K562 (cell line): ENCODE results near the gene TENM4. TPM values are rescaled to one million over a fixed set of nuclear protein-coding genes. Genes with fewer than 3 reads are reported as not detected.

Experiments used
- ATAC-seq: fragments of 200-7000 bp; cut with Tn5 transposase; 3 replicates; pipeline ENCODE4 v1.9.1; 2020; ENCODE audit warnings: moderate library complexity
- BruUV-seq: library from RNA; stranded (reverse); fragments of 400-500 nt; replicated peaks from 2 replicates; lab custom pipeline; 2021; lab: Mats Ljungman, UMichigan
- CTCF ChIA-PET: fragments of 300-600 bp; formaldehyde crosslinking; extraction: SDS; loops from one replicate; lab custom pipeline; 2021; ENCODE audit warnings: low intra/inter-chr PET ratio; lab: Yijun Ruan, JAX
- POLR2A ChIA-PET: fragments of 300-600, 350-650 bp; sonication (Branson Sonifier 250); formaldehyde crosslinking; extraction: SDS; loops from one replicate; lab custom pipeline; 2021; ENCODE audit warnings: antibody characterized with exemption, inconsistent platforms; lab: Yijun Ruan, JAX
- DNase-seq, 4 experiments: peaks; one replicate each; pipeline versions ENCODE4 v3.0.0 to v3.0.0-alpha.2; 2011 to 2018; ENCODE audit warnings: low spot score in 3 of 4, mixed read lengths in 3 of 4; ENCODE audit errors: extremely low read depth in 1 of 4
- FAIRE-seq: peaks from 2 replicates; lab custom pipeline; 2011; peaks lifted over from hg19 to GRCh38; lab: Jason Lieb, UNC
- H2AFZ ChIP-seq: 2 replicates; pipeline ENCODE4 v1.6.0; 2011; ENCODE audit warnings: low read depth, low read length, control low read depth, inconsistent platforms
- H3K27ac ChIP-seq: fragments of 200-600 bp; 3 replicates; pipeline ENCODE4 v1.8.0; 2011; ENCODE audit warnings: low read depth, mild to moderate bottlenecking, control low read depth, inconsistent platforms, low read length, moderate library complexity, mixed read lengths; ENCODE audit errors: extremely low read depth
- H3K27me3 ChIP-seq, 2 experiments: fragments of 300-600 bp in 1 of 2; 2 replicates in 1 of 2; 3 replicates in 1 of 2; pipeline versions ENCODE4 v1.6.0 to v1.8.0; 2011; ENCODE audit warnings: inconsistent platforms in 2 of 2, low read length in 2 of 2, mild to moderate bottlenecking in 1 of 2, mixed read lengths in 1 of 2, moderate library complexity in 1 of 2; ENCODE audit not compliant: control insufficient read depth in 2 of 2, insufficient read depth in 2 of 2
- H3K36me3 ChIP-seq: fragments of 300-600 bp; 3 replicates; pipeline ENCODE4 v1.8.0; 2011; ENCODE audit warnings: mild to moderate bottlenecking, low read length, inconsistent platforms; ENCODE audit not compliant: control insufficient read depth, insufficient read depth
- H3K4me1 ChIP-seq, 2 experiments: fragments of 200-600 bp in 1 of 2; replicated peaks in 1 of 2; 2 replicates in 1 of 2; 3 replicates in 1 of 2; pipeline versions ENCODE4 v1.5.1 to v1.8.0; 2011; ENCODE audit warnings: inconsistent platforms in 2 of 2, low read length in 2 of 2, mild to moderate bottlenecking in 1 of 2, mixed read lengths in 1 of 2, moderate library complexity in 1 of 2; ENCODE audit not compliant: control insufficient read depth in 2 of 2, insufficient read depth in 2 of 2
- H3K4me2 ChIP-seq: 2 replicates; pipeline ENCODE4 v1.6.1; 2011; ENCODE audit warnings: low read length, control low read depth, inconsistent platforms, mixed read lengths; ENCODE audit not compliant: insufficient read depth
- H3K4me3 ChIP-seq: fragments of 200-600 bp; sonication (generic), shearing (Covaris generic); 2 replicates; pipeline ENCODE4 v1.5.1; 2016; ENCODE audit warnings: control low read depth, inconsistent platforms
- H3K79me2 ChIP-seq: fragments of 200-600 bp; 3 replicates; pipeline ENCODE4 v1.8.0; 2011; ENCODE audit warnings: low read length, inconsistent platforms; ENCODE audit not compliant: control insufficient read depth, insufficient read depth
- H3K9ac ChIP-seq, 2 experiments: 2 replicates each; pipeline versions ENCODE4 v1.6.0 to v1.6.1; 2011; ENCODE audit warnings: low read depth in 2 of 2, low read length in 2 of 2, control low read depth in 1 of 2, inconsistent platforms in 1 of 2, mild to moderate bottlenecking in 1 of 2, mixed read lengths in 1 of 2; ENCODE audit not compliant: insufficient read depth in 1 of 2
- H3K9me1 ChIP-seq: one replicate; pipeline ENCODE4 v1.6.0; 2011; ENCODE audit warnings: inconsistent platforms, mild to moderate bottlenecking, low read length, moderate library complexity; ENCODE audit not compliant: control insufficient read depth, insufficient read depth
- H3K9me3 ChIP-seq: replicated peaks from 2 replicates; pipeline ENCODE4 v1.5.1; 2011; ENCODE audit warnings: low read depth, low read length, inconsistent platforms; ENCODE audit not compliant: control insufficient read depth, insufficient read depth
- H4K20me1 ChIP-seq: replicated peaks from 2 replicates; pipeline ENCODE4 v1.6.1; 2011; ENCODE audit warnings: low read length, inconsistent platforms, mixed read lengths; ENCODE audit not compliant: control insufficient read depth, insufficient read depth
- ARNT ChIP-seq, 2 experiments: fragments of 450-650 bp; IDR thresholded peaks; 2 replicates each; pipeline ENCODE4 v1.6.1; 2016; ENCODE audit warnings: mild to moderate bottlenecking in 1 of 2
- E2F3 ChIP-seq: fragments of 250-450 bp; sonication (Bioruptor Pico); IDR thresholded peaks from 2 replicates; pipeline ENCODE4 v1.4.0; 2020; ENCODE audit warnings: mild to moderate bottlenecking
- MIER1 ChIP-seq: fragments of 450-650 bp; IDR thresholded peaks from 2 replicates; pipeline ENCODE4 v1.6.1; 2016; ENCODE audit warnings: antibody characterized with exemption, mild to moderate bottlenecking, low read depth
- MTA3 ChIP-seq: fragments of 450-650 bp; formaldehyde crosslinking; IDR thresholded peaks from 2 replicates; pipeline ENCODE4 v1.6.1; 2017; ENCODE audit warnings: mild to moderate bottlenecking, borderline replicate concordance
- PHF21A ChIP-seq: fragments of 450-650 bp; IDR thresholded peaks from 2 replicates; pipeline ENCODE4 v1.6.1; 2017; ENCODE audit warnings: low read depth, borderline replicate concordance
- TCF7 ChIP-seq: sonication (generic); IDR thresholded peaks from 2 replicates; pipeline ENCODE4 v1.6.1; 2016; ENCODE audit warnings: antibody characterized with exemption, borderline replicate concordance
- ZNF384 ChIP-seq: IDR thresholded peaks from 2 replicates; pipeline ENCODE4 v1.6.1; 2012; ENCODE audit warnings: low read depth, low read length, improper control_type of control experiment
- ZNF696 ChIP-seq: fragments of 250-450 bp; sonication (Bioruptor Pico); conservative IDR thresholded peaks from 2 replicates; pipeline ENCODE4 v1.4.0; 2020; ENCODE audit warnings: mild to moderate bottlenecking, moderate library complexity
- WGBS: fragments of 100-300 bp; shearing (Covaris generic); methylation state at CpG from one replicate; pipeline ENCODE4 v1.1.6; 2016; ENCODE audit warnings: low coverage, mixed read lengths; ENCODE audit not compliant: insufficient coverage; ENCODE audit errors: missing lambda C conversion rate; 5-methylcytosine and 5-hydroxymethylcytosine counted together
- in situ Hi-C: fragments of 300-500 bp; cut with MboI; formaldehyde crosslinking; loops from 4 replicates; pipeline ENCODE4 v1.15.0; 2018; ENCODE audit warnings: inconsistent platforms, mixed read lengths
- intact Hi-C: fragments of 100-400 bp; cut with micrococcal nuclease; formaldehyde crosslinking; loops from 2 replicates; pipeline ENCODE4 v1.14.2; 2022
- polyA plus RNA-seq, 8 experiments: library from polyadenylated mRNA; depleted of rRNA in 4 of 8; stranded (reverse) in 5 of 8; unstranded in 3 of 8; fragments of >200 nt; fragmentation: Nextera tagmentation in 2 of 8; fragmentation: Illumina TruSeq in 1 of 8; extraction: Ambion mirVana in 2 of 8; extraction: Trizol in 1 of 8; gene quantifications; 2 replicates each; pipeline versions ENCODE4 v1.2.1 to v1.2.3, GENCODE V29; 2011 to 2014; ENCODE audit warnings: inconsistent platforms in 1 of 8, missing spikeins in 1 of 8
- total RNA-seq, 7 experiments: library from RNA; depleted of rRNA in 6 of 7; stranded (reverse); fragments of >200 nt in 6 of 7; fragmentation: Illumina TruSeq in 2 of 7; extraction: Trizol in 2 of 7; gene quantifications; 2 replicates each; pipeline versions ENCODE4 v1.2.1 to v1.2.3, GENCODE V29; 2011 to 2021; ENCODE audit warnings: low replicate concordance in 1 of 7
- TF ChIP-seq, protein P1 (sequence below): fragments of 450-650 bp; IDR thresholded peaks from 2 replicates; pipeline ENCODE4 v1.6.1; 2016; ENCODE audit warnings: antibody characterized with exemption

TENM4 gene
- total and polyA plus RNA-seq, 9 of the 15 experiments (the other 6 are each of a cell fraction or from before 2014, with no cell fraction given) = 0.16 TPM; not detected in 8

DNA sequence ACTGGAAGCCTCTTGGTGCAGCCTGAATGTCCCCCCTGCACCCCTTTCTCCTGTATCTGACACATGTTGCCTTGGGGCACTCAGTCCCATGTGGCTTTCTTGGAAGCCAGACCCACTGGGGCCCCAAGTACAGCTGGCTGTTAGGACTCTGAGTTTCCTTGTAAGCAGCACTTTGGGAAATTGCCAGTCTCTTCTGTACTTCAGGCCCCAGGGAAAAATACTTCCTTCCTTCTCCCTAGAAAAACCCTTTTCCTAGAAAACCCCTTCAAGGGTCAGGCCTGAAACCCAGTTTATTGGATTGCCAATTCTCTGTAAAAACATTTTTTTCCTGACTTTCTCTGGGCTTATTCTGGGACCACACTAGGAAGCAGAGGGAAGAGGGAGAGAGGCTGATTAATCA lies 360.3 kb downstream of the TENM4 start:
- CTCF ChIA-PET = no interaction called here
- no peaks in the 10 kb centered on the region for H3K36me3 ChIP-seq
- intact Hi-C loops (no loop called here), in situ Hi-C loops (no loop called here)
- DNase-seq = no peak
- no peaks in the 10 kb centered on the region for H3K9me1 ChIP-seq
- H3K79me2 ChIP-seq = no peaks in the 10 kb centered on the region
- no peak for ATAC-seq
- BruUV-seq = no TSS peak
- no peaks in the 10 kb centered on the region for H3K4me1 ChIP-seq
- POLR2A ChIA-PET = interaction anchor here (0.9 kb wide), 1 partner anchor 380 kb away, joined by 3 read pairs; no protein-coding TSS in a partner anchor
- no peak overlapping the region for H3K27ac ChIP-seq
- H4K20me1 ChIP-seq = no peaks in the 10 kb centered on the region
- peaks cover 0 to 7% of the 10 kb centered on the region in 2 experiments; a peak in 2 of 5 replicates for H3K27me3 ChIP-seq
- no peak overlapping the region for H2AFZ ChIP-seq
- no peaks in the 10 kb centered on the region for H3K9me3 ChIP-seq
- H3K9ac ChIP-seq = no peak overlapping the region
- FAIRE-seq = no peak
- no peak for TF ChIP-seq TCF7
- TF ChIP-seq, all 486 proteins: peak for 0
- Histone ChIP-seq H3K4me3 (no peak overlapping the region), H3K4me2 (no peak overlapping the region)

DNA sequence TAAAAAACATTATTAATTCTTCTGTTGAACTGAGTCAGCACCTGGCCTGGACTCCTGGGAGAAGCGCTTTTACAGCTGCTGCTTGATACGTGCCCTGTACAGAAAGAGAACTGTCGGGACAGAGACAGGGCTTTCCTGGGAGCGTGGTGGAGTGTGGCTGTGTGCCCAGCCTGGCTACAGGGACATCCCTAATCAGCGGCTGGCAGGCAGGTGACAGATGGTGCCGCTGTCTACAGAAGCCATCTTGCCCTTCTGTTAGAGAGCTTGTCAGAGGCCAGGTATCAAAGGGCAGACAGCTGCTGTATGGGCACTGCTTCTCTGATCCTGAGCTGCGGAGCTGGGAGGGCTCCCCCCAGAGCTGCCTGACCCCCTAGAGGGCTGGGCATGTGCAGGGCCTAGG lies 361.8 kb downstream of the TENM4 start:
- H3K36me3 ChIP-seq = no peaks in the 10 kb centered on the region
- no TSS peak for BruUV-seq
- WGBS = 0% methylated on average over 6 of the region's 7 CpGs
- no peaks in the 10 kb centered on the region for H4K20me1 ChIP-seq
- H3K9ac ChIP-seq = no peak overlapping the region
- TF ChIP-seq ZNF696 (CRISPR knock-in tag) (no peak), MTA3 (no peak), ZNF384 (no peak), PHF21A (no peak), ARNT (IDR thresholded peaks at IDR 0.05) (no peak), E2F3 (CRISPR knock-in tag) (no peak), MIER1 (no peak)
- TF ChIP-seq, protein P1, sequence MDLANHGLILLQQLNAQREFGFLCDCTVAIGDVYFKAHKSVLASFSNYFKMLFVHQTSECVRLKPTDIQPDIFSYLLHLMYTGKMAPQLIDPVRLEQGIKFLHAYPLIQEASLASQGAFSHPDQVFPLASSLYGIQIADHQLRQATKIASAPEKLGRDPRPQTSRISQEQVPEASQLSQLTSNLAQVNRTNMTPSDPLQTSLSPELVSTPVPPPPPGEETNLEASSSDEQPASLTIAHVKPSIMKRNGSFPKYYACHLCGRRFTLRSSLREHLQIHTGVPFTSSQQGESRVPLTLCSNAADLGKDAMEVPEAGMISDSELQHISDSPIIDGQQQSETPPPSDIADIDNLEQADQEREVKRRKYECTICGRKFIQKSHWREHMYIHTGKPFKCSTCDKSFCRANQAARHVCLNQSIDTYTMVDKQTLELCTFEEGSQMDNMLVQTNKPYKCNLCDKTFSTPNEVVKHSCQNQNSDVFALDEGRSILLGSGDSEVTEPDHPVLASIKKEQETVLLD = no peak
- H3K9me3 ChIP-seq = no peaks in the 10 kb centered on the region
- ATAC-seq (no peak), FAIRE-seq (no peak), DNase-seq (no peak)
- in situ Hi-C loops = no loop called here
- no peaks in the 10 kb centered on the region for H3K4me1 ChIP-seq
- intact Hi-C loops = loop anchor here (5.0 kb wide), 2 partner anchors 247 to 432 kb away; no protein-coding TSS in a partner anchor
- H3K27me3 ChIP-seq = peaks cover 0 to 7% of the 10 kb centered on the region in 2 experiments; a peak in 2 of 5 replicates
- ChIA-PET POLR2A (interaction anchor here (0.9 to 1.1 kb wide), 2 partner anchors 9 to 15 kb away, joined by 3 to 4 read pairs; no protein-coding TSS in a partner anchor), CTCF (no interaction called here)
- H3K79me2 ChIP-seq = no peaks in the 10 kb centered on the region
- no peak overlapping the region for H2AFZ ChIP-seq
- no peak overlapping the region for H3K4me2 ChIP-seq
- no peak overlapping the region for H3K27ac ChIP-seq
- H3K4me3 ChIP-seq = no peak overlapping the region
- H3K9me1 ChIP-seq = no peaks in the 10 kb centered on the region
